HTR-8/SVneo (cell line): Measurements from ENCODE around the gene SENP7.

Experiments
- DNase-seq: peaks from one replicate; pipeline ENCODE4 v3.0.0; 2011; ENCODE audit warnings: low spot score, mixed read lengths; ENCODE audit not compliant: insufficient read length
- FAIRE-seq: peaks from 2 replicates; lab custom pipeline; 2011; peaks lifted over from hg19 to GRCh38; lab: Jason Lieb, UNC

SENP7 gene

GRCh38 chr3:101278727-101279126 is 234.3 kb downstream of the SENP7 start:
- FAIRE-seq (no peak), DNase-seq (no peak)
